ENCODE data around the gene CD300LG. TPM values are rescaled to one million over a fixed set of nuclear protein-coding genes. Genes with fewer than 3 reads are reported as not detected.

Gene CD300LG
- total and polyA plus RNA-seq, 2 experiments from 2014 or later, result not detected

DNA sequence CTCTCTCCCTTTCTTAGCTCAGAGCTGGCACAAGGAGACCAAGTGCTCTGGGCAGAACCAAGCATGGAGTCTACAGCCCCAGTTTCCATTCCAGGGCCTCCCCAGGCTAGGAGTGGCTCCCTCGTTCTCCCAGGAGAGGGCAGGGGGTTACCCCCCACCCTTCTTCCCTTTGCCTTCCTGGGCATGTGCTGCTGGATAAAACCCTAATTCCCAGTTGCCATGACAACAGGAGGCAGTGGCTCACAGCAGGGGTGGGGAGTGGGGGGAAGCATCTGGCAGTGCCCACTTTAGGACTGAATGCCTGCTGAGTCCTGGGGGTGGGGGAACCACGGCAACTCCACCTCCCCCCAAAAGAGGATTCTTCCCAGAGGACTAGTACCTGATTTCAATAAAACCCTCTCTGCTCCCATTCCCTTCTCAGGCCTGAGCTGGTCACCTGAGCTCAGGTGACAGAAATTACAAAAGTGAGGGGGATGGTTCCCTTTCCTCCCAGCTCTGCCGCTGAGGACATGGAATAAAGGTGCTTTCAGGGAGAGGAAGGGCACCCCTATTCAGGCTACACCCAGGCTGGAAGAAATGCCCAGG, 58.5 kb downstream of the CD300LG start:
- H4K20me1 ChIP-seq (replicated peaks; ENCODE audit: insufficient read depth), result no peaks in the 10 kb centered on the region; the same call in 1 of the 2 replicates
- TF ChIP-seq POLR2AphosphoS5 (IDR thresholded peaks at IDR 0.05; ENCODE audit: low read depth) (no peak), JUNB (IDR thresholded peaks at IDR 0.05; ENCODE audit: unreplicated experiment) (no peak), EZH2 (IDR thresholded peaks at IDR 0.05; ENCODE audit: low read depth, unreplicated experiment) (no peak), ZNF331 (CRISPR knock-in tag; IDR thresholded peaks at IDR 0.05; ENCODE audit: low read depth) (no peak)
- TF ChIP-seq, protein P1, sequence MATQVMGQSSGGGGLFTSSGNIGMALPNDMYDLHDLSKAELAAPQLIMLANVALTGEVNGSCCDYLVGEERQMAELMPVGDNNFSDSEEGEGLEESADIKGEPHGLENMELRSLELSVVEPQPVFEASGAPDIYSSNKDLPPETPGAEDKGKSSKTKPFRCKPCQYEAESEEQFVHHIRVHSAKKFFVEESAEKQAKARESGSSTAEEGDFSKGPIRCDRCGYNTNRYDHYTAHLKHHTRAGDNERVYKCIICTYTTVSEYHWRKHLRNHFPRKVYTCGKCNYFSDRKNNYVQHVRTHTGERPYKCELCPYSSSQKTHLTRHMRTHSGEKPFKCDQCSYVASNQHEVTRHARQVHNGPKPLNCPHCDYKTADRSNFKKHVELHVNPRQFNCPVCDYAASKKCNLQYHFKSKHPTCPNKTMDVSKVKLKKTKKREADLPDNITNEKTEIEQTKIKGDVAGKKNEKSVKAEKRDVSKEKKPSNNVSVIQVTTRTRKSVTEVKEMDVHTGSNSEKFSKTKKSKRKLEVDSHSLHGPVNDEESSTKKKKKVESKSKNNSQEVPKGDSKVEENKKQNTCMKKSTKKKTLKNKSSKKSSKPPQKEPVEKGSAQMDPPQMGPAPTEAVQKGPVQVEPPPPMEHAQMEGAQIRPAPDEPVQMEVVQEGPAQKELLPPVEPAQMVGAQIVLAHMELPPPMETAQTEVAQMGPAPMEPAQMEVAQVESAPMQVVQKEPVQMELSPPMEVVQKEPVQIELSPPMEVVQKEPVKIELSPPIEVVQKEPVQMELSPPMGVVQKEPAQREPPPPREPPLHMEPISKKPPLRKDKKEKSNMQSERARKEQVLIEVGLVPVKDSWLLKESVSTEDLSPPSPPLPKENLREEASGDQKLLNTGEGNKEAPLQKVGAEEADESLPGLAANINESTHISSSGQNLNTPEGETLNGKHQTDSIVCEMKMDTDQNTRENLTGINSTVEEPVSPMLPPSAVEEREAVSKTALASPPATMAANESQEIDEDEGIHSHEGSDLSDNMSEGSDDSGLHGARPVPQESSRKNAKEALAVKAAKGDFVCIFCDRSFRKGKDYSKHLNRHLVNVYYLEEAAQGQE (IDR thresholded peaks at IDR 0.05; ENCODE audit: unreplicated experiment), result no peak
- TF ChIP-seq, protein P2, sequence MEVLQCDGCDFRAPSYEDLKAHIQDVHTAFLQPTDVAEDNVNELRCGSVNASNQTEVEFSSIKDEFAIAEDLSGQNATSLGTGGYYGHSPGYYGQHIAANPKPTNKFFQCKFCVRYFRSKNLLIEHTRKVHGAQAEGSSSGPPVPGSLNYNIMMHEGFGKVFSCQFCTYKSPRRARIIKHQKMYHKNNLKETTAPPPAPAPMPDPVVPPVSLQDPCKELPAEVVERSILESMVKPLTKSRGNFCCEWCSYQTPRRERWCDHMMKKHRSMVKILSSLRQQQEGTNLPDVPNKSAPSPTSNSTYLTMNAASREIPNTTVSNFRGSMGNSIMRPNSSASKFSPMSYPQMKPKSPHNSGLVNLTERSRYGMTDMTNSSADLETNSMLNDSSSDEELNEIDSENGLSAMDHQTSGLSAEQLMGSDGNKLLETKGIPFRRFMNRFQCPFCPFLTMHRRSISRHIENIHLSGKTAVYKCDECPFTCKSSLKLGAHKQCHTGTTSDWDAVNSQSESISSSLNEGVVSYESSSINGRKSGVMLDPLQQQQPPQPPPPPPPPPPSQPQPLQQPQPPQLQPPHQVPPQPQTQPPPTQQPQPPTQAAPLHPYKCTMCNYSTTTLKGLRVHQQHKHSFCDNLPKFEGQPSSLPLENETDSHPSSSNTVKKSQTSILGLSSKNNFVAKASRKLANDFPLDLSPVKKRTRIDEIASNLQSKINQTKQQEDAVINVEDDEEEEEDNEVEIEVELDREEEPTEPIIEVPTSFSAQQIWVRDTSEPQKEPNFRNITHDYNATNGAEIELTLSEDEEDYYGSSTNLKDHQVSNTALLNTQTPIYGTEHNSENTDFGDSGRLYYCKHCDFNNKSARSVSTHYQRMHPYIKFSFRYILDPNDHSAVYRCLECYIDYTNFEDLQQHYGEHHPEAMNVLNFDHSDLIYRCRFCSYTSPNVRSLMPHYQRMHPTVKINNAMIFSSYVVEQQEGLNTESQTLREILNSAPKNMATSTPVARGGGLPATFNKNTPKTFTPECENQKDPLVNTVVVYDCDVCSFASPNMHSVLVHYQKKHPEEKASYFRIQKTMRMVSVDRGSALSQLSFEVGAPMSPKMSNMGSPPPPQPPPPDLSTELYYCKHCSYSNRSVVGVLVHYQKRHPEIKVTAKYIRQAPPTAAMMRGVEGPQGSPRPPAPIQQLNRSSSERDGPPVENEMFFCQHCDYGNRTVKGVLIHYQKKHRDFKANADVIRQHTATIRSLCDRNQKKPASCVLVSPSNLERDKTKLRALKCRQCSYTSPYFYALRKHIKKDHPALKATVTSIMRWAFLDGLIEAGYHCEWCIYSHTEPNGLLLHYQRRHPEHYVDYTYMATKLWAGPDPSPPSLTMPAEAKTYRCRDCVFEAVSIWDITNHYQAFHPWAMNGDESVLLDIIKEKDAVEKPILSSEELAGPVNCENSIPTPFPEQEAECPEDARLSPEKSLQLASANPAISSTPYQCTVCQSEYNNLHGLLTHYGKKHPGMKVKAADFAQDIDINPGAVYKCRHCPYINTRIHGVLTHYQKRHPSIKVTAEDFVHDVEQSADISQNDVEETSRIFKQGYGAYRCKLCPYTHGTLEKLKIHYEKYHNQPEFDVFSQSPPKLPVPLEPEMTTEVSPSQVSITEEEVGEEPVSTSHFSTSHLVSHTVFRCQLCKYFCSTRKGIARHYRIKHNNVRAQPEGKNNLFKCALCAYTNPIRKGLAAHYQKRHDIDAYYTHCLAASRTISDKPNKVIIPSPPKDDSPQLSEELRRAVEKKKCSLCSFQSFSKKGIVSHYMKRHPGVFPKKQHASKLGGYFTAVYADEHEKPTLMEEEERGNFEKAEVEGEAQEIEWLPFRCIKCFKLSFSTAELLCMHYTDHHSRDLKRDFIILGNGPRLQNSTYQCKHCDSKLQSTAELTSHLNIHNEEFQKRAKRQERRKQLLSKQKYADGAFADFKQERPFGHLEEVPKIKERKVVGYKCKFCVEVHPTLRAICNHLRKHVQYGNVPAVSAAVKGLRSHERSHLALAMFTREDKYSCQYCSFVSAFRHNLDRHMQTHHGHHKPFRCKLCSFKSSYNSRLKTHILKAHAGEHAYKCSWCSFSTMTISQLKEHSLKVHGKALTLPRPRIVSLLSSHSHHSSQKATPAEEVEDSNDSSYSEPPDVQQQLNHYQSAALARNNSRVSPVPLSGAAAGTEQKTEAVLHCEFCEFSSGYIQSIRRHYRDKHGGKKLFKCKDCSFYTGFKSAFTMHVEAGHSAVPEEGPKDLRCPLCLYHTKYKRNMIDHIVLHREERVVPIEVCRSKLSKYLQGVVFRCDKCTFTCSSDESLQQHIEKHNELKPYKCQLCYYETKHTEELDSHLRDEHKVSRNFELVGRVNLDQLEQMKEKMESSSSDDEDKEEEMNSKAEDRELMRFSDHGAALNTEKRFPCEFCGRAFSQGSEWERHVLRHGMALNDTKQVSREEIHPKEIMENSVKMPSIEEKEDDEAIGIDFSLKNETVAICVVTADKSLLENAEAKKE (CRISPR knock-in tag; IDR thresholded peaks at IDR 0.05), result no peak
- H3K79me2 ChIP-seq (replicated peaks; ENCODE audit: insufficient read depth), result no peaks in the 10 kb centered on the region
- H2AFZ ChIP-seq, result peak overlapping the region; percentile 100
- Mint-ChIP-seq H3K4me3 (peak overlapping the region; percentile 72), H3K27me3 (ENCODE audit: insufficient read depth, low read depth, poor library complexity) (peaks cover 41% of the 10 kb centered on the region), H3K9me3 (no peaks in the 10 kb centered on the region), H3K36me3 (ENCODE audit: low read depth) (no peaks in the 10 kb centered on the region), H3K4me1 (peaks cover 40% of the 10 kb centered on the region), H3K27ac (no peak overlapping the region)
- no peak for ATAC-seq
- peak overlapping the region; percentile 90 for H3K4me3 ChIP-seq
- H3F3A ChIP-seq (replicated peaks; ENCODE audit: low read depth), result no peaks in the 10 kb centered on the region
- peaks cover 37% of the 10 kb centered on the region for H3K4me1 ChIP-seq (ENCODE audit: insufficient read depth)
- H3K27me3 ChIP-seq (ENCODE audit: insufficient read depth), result peaks cover 59% of the 10 kb centered on the region
- no peaks in the 10 kb centered on the region for H3K36me3 ChIP-seq (ENCODE audit: insufficient read depth)
- H3K9me2 ChIP-seq (ENCODE audit: insufficient read depth), result no peaks in the 10 kb centered on the region
- H3K27ac ChIP-seq (ENCODE audit: low read depth), result no peak overlapping the region
- DNase-seq (ENCODE audit: low spot score), result peak; percentile 51
- H3K4me2 ChIP-seq, result peak overlapping the region; percentile 99

All from GM23338 (cell line).